CD4-positive, alpha-beta T cell treated with Interleukin-12 subunit alpha and Interleukin-12 subunit beta, for 1 hour (primary cell): Measurements from ENCODE around the gene REL.
A peak's percentile ranks its signal among the peaks of the same experiment; 100 is the strongest.
"Not testable (repeated sequence)": the region's sequence is repeated elsewhere in the genome, so short reads cannot be mapped to it uniquely, and the experiment has no call there.

Experiments used
- DNase-seq: peaks from one replicate; pipeline ENCODE4 v3.0.0-alpha.2; 2020

REL gene

GRCh38 chr2:60868589-60869273, 12.6 kb upstream of the REL start:
- DNase-seq: no peak

- DNase-seq: no peak
Measured at GRCh38 chr2:60872510-60872928, 8.9 kb upstream of the REL start.

GRCh38 chr2:60873381-60873780, 8.0 kb upstream of the REL start:
- DNase-seq: no peak

- DNase-seq: no peak
Measured at GRCh38 chr2:60875520-60875919, 5.9 kb upstream of the REL start.

- DNase-seq: no peak
Measured at GRCh38 chr2:60880643-60881046, 729 bp upstream of the REL start.

GRCh38 chr2:60882971-60883753, 1.8 kb downstream of the REL start:
- peak; percentile 56 for DNase-seq

- DNase-seq: no peak
Measured at GRCh38 chr2:60883896-60884295, 2.5 kb downstream of the REL start.

- DNase-seq: no peak
Measured at GRCh38 chr2:60884800-60885199, 3.4 kb downstream of the REL start.

- DNase-seq: no peak
Measured at GRCh38 chr2:60885683-60886082, 4.3 kb downstream of the REL start.

- no peak for DNase-seq
Measured at GRCh38 chr2:60886991-60887390, 5.6 kb downstream of the REL start.

GRCh38 chr2:60888853-60889252, 7.5 kb downstream of the REL start:
- DNase-seq: no peak

GRCh38 chr2:60889581-60890392, 8.4 kb downstream of the REL start:
- not testable (repeated sequence) for DNase-seq

GRCh38 chr2:60890393-60890707, 9.0 kb downstream of the REL start:
- no peak for DNase-seq

- DNase-seq: peak; percentile 29
Measured at GRCh38 chr2:60891180-60891579, 9.8 kb downstream of the REL start.

- DNase-seq: no peak
Measured at GRCh38 chr2:60898567-60898966, 17.2 kb downstream of the REL start.

GRCh38 chr2:60899230-60899891, 18.0 kb downstream of the REL start:
- no peak for DNase-seq

- DNase-seq: no peak
Measured at GRCh38 chr2:60899892-60900249, 18.5 kb downstream of the REL start.

GRCh38 chr2:60901296-60901695, 19.9 kb downstream of the REL start:
- not testable (repeated sequence) for DNase-seq

- not testable (repeated sequence) for DNase-seq
Measured at GRCh38 chr2:60905867-60906266, 24.5 kb downstream of the REL start.

GRCh38 chr2:60906395-60906794, 25.0 kb downstream of the REL start:
- no peak for DNase-seq

GRCh38 chr2:60907329-60907728, 26.0 kb downstream of the REL start:
- DNase-seq: no peak

- DNase-seq: no peak
Measured at GRCh38 chr2:60925994-60926740, 44.8 kb downstream of the REL start.
